CD4-positive, alpha-beta T cell (primary cell): ENCODE results near the gene CCSER2. TPM values are rescaled to one million over a fixed set of nuclear protein-coding genes. Genes with fewer than 3 reads are reported as not detected.

Experiments
- ATAC-seq: fragments of 200-7000 bp; cut with Tn5 transposase; one replicate; pipeline ENCODE4 v1.10.0; 2022; ENCODE audit warnings: mild to moderate bottlenecking; ENCODE audit not compliant: poor library complexity
- CTCF ChIA-PET: fragments of 350-600 bp; sonication (Branson Sonifier 250); formaldehyde crosslinking; loops from one replicate; lab custom pipeline; 2021; ENCODE audit warnings: antibody characterized with exemption, inconsistent platforms; lab: Charles Lee
- POLR2A ChIA-PET: fragments of 350-600 bp; sonication (Branson Sonifier 250); formaldehyde crosslinking; loops from one replicate; lab custom pipeline; 2021; ENCODE audit warnings: antibody characterized with exemption, inconsistent platforms; lab: Charles Lee
- DNase-seq, 14 experiments: peaks; one replicate each; pipeline ENCODE4 v3.0.0-alpha.2; 2013 to 2020; ENCODE audit warnings: mixed read lengths in 2 of 14
- H3K27ac ChIP-seq, 2 donors: one replicate each; pipeline versions ENCODE4 v1.5.1 to v1.7.0; 2013; ENCODE audit warnings: low read length in 2 of 2, low read depth in 1 of 2, mild to moderate bottlenecking in 1 of 2
- H3K27me3 ChIP-seq, 2 experiments: 1 replicate in 1 of 2; 2 replicates in 1 of 2; pipeline versions ENCODE4 v1.6.1 to v1.7.0; 2013; ENCODE audit warnings: low read length in 2 of 2, control low read depth in 1 of 2, mild to moderate bottlenecking in 1 of 2, moderate library complexity in 1 of 2; ENCODE audit not compliant: insufficient read depth in 2 of 2, control insufficient read depth in 1 of 2
- H3K36me3 ChIP-seq: one replicate; pipeline ENCODE4 v1.6.1; 2013; ENCODE audit warnings: low read length, control low read depth; ENCODE audit not compliant: insufficient read depth
- H3K4me1 ChIP-seq: one replicate; pipeline ENCODE4 v1.6.1; 2013; ENCODE audit warnings: low read length, control low read depth; ENCODE audit not compliant: insufficient read depth
- H3K4me3 ChIP-seq: one replicate; pipeline ENCODE4 v1.5.1; 2013; ENCODE audit warnings: mild to moderate bottlenecking, low read length, moderate library complexity
- H3K9me3 ChIP-seq, 2 experiments: 1 replicate in 1 of 2; 2 replicates in 1 of 2; pipeline versions ENCODE4 v1.6.1 to v1.7.0; 2013; ENCODE audit warnings: low read length in 2 of 2, mild to moderate bottlenecking in 2 of 2, control low read depth in 1 of 2, moderate library complexity in 1 of 2; ENCODE audit not compliant: control insufficient read depth in 1 of 2, insufficient read depth in 1 of 2
- H3K27ac Mint-ChIP-seq: one replicate; pipeline ENCODE4 v1.8.0; 2020; ENCODE audit warnings: mixed read lengths
- H3K27me3 Mint-ChIP-seq: one replicate; pipeline ENCODE4 v1.8.0; 2021; ENCODE audit warnings: mixed read lengths
- H3K36me3 Mint-ChIP-seq: one replicate; pipeline ENCODE4 v1.8.0; 2021; ENCODE audit warnings: low read depth, mixed read lengths
- H3K4me1 Mint-ChIP-seq: one replicate; pipeline ENCODE4 v1.8.0; 2021; ENCODE audit warnings: low read depth, mixed read lengths
- H3K4me3 Mint-ChIP-seq: one replicate; pipeline ENCODE4 v1.8.0; 2020; ENCODE audit warnings: mild to moderate bottlenecking, mixed read lengths
- H3K9me3 Mint-ChIP-seq: one replicate; pipeline ENCODE4 v1.8.0; 2020; ENCODE audit warnings: mixed read lengths
- CTCF ChIP-seq: fragments of 200-600 bp; IDR thresholded peaks from one replicate; pipeline ENCODE4 v1.8.0; 2022; ENCODE audit warnings: antibody characterized with exemption, mild to moderate bottlenecking
- intact Hi-C, 2 experiments: fragments of 100-400 bp; cut with DNase I in 1 of 2; cut with micrococcal nuclease in 1 of 2; formaldehyde crosslinking; loops; one replicate each; pipeline versions ENCODE4 v1.15.1 to v1.9.0; 2023 to 2025; cut with DNase I, micrococcal nuclease
- total RNA-seq, 174 experiments: library from RNA in 2 of 174; stranded (reverse) in 2 of 174; gene quantifications; one replicate each; pipeline ENCODE4 v1.2.3 and lab custom pipeline; 2021 to 2026

Gene CCSER2
- total RNA-seq, 2 experiments from 2014 or later: 134 to 148 TPM

DNA sequence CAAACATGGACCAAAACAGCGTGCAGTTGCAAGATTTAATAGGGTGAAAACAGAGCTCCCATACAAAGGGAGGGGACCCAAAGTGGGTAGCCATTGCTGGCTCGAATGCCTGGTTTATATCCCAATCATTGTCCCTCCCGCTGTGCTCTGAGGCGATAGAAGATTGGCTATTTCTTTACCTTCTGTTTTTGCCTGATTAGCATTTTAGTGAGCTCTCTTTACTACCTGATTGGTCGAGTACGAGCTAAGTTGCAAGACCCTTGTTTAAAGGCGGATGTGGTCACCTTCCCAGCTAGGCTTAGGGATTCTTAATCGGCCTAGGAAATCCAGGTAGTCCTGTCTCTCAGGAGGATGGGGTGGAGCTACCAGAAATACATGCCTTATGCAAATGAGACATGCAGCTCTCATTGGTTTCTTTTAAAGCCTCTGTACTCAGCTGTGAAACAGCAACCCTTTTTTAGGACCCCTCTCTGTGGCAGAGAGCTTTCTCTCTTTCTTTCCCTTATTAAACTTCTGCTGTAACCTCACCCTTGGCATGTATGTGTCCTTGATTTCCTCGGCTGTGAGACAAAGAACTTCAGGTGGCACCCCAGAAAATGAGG lies 202.4 kb downstream of the CCSER2 start:
- Histone ChIP-seq H3K36me3 (no peaks in the 10 kb centered on the region), H3K9me3 (peaks cover under 1 to 4% of the 10 kb centered on the region in 2 experiments), H3K4me3 (no peak overlapping the region), H3K4me1 (no peaks in the 10 kb centered on the region), H3K27me3 (no peaks in the 10 kb centered on the region), H3K27ac (no peak overlapping the region)
- ATAC-seq (no peak), DNase-seq (no peak)
- CTCF ChIA-PET: interaction anchor here (1.0 to 1.3 kb wide), 2 partner anchors 196 to 274 kb away, joined by 3 read pairs; no protein-coding TSS in a partner anchor
- POLR2A ChIA-PET: no interaction called here
- Mint-ChIP-seq H3K36me3 (no peaks in the 10 kb centered on the region), H3K9me3 (no peaks in the 10 kb centered on the region), H3K27me3 (no peaks in the 10 kb centered on the region), H3K4me1 (no peaks in the 10 kb centered on the region), H3K4me3 (no peak overlapping the region), H3K27ac (no peak overlapping the region)
- intact Hi-C loops: loop anchor here in 1 of 2 experiments (10.0 kb wide), 1 partner anchor 376 kb away; no protein-coding TSS in a partner anchor
- no peak for TF ChIP-seq CTCF

DNA sequence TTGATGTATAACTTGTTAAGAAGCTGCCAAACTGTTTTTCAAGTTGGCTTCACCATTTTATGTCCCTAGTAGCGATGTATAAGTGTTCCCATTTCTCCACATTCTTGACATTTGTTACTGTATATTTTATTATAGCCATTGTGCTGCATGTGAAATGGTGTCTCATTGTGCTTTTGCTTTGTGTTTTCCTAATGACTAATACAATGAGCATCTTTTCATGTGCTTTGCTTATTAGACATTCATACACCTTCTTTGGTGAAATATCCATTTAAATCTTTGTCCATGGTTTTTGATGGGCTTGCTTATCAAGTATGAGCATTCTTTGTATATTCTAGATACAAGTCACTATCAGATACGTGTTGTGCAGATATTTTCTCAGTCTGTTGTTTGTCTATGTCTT lies 203.0 kb downstream of the CCSER2 start:
- DNase-seq (no peak), ATAC-seq (no peak)
- Mint-ChIP-seq H3K4me1 (no peaks in the 10 kb centered on the region), H3K36me3 (no peaks in the 10 kb centered on the region), H3K4me3 (no peak overlapping the region), H3K9me3 (no peaks in the 10 kb centered on the region), H3K27ac (no peak overlapping the region), H3K27me3 (no peaks in the 10 kb centered on the region)
- Histone ChIP-seq H3K27ac (no peak overlapping the region), H3K4me3 (no peak overlapping the region), H3K36me3 (no peaks in the 10 kb centered on the region), H3K9me3 (no peaks in the 10 kb centered on the region), H3K4me1 (no peaks in the 10 kb centered on the region), H3K27me3 (no peaks in the 10 kb centered on the region)
- no peak for TF ChIP-seq CTCF
- intact Hi-C loops: loop anchor here in 1 of 2 experiments (10.0 kb wide), 1 partner anchor 377 kb away; no protein-coding TSS in a partner anchor
- CTCF ChIA-PET: interaction anchor here (1.0 to 1.3 kb wide), 3 partner anchors 9 to 275 kb away, joined by 3 read pairs; no protein-coding TSS in a partner anchor
- POLR2A ChIA-PET: interaction anchor here (0.7 kb wide), 1 partner anchor 20 kb away, joined by 3 read pairs; no protein-coding TSS in a partner anchor

DNA sequence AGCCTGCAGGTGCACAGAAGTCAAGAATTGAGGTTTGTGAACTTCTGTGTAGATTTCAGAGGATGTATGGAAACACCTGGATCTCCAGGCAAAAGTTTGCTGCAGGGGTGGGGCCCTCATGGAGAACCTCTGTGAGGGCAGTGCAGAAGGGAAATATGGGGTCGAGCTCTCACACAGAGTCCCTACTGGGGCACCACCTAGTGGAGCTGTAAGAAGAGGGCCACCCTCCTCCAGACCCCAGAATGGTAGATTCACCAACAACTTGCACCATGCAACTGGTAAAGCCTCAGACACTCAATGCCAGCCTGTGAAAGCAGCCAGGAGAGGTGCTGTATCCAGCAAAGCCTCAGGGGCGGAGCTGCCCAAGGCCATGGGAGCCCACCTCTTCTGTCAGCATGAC lies 205.8 kb downstream of the CCSER2 start:
- no peaks in the 10 kb centered on the region for H3K9me3 Mint-ChIP-seq
- H3K4me1 Mint-ChIP-seq: peaks cover 5% of the 10 kb centered on the region
- CTCF ChIA-PET: interaction anchor here (1.8 kb wide), 1 partner anchor 182 kb away, joined by 4 read pairs; no protein-coding TSS in a partner anchor
- DNase-seq: no peak
- no peak overlapping the region for H3K27ac ChIP-seq
- intact Hi-C loops: loop anchor here in 1 of 2 experiments (10.0 kb wide), 1 partner anchor 379 kb away; no protein-coding TSS in a partner anchor
- no peak overlapping the region for H3K4me3 ChIP-seq
- H3K4me3 Mint-ChIP-seq: no peak overlapping the region
- POLR2A ChIA-PET: no interaction called here
- no peak for ATAC-seq
- no peaks in the 10 kb centered on the region for H3K36me3 Mint-ChIP-seq
- no peaks in the 10 kb centered on the region for H3K36me3 ChIP-seq
- no peak overlapping the region for H3K27ac Mint-ChIP-seq
- peaks cover 3% of the 10 kb centered on the region for H3K4me1 ChIP-seq
- no peaks in the 10 kb centered on the region for H3K27me3 ChIP-seq
- no peaks in the 10 kb centered on the region for H3K9me3 ChIP-seq
- no peak for TF ChIP-seq CTCF
- peaks cover 11% of the 10 kb centered on the region for H3K27me3 Mint-ChIP-seq
